NCI-H2227 (cell line): Measurements from ENCODE around the gene PYGO2.
"Not testable (repeated sequence)": the region's sequence is repeated elsewhere in the genome, so short reads cannot be mapped to it uniquely, and the experiment has no call there.

Source experiments
- DNase-seq: peaks from one replicate; lab custom pipeline; 2025; ENCODE audit not compliant: unreplicated experiment; lab: John Stamatoyannopoulos, UW

Gene PYGO2

DNA sequence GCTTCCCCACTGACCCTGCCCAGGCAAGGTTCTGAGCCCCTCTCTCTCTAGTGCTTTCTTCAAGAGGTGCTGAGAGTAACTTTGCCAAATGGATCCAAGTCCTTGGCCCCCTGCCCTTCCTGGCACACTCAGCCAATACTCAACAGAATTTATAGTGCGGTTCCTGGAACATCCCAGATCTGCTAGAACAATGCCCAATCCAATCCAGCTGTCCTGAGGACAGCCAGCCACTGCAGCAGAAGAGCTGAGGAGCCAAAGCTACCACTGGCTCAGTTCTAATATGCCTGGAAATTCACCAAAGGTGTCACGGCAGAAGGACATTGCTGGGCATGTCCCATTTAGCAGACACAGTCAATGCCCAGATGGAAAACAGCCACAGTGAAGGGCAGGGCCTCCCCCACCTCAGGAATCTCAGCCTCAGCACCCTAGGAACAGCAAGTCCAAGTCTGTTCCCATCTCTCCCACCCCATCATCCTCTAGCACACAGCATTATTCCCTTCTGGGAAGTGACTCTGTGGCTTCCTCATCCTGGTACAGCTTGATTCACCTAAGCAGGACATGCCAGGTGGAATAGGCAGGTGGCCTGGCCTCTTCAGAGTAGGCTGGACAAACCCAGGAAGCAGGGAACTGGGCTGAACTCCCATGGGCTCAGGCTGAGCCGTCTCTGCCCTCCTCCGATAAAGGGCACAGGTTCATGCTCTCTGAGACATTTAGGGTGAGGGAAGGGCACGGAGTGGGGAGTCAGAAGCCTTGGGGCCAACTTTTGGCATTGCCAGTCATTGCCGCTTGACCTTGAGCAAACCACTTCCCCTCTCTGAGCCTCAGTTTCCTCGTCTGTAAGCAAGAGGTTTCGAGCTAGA lies 49.7 kb downstream of the PYGO2 start:
- no peak for DNase-seq

DNA sequence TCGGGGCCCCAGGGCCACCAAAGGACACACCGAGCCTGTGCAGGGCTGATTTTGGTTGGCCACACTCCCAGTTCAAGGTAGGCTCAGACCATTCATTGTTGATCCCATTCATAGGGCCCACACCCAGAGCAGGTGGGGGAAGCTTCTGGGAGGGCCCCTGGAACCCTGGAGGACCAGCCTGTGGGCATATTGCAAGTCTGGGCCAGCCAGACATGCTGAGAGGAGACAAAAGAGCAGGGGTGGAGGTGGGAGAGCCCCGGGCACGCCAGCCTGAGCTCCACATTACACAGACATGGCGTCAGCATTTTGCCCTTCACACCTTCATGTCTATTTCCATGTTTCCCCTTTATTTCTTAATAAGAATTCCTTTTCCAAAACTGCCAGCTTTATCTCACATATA lies 50.7 kb downstream of the PYGO2 start:
- no peak for DNase-seq

DNA sequence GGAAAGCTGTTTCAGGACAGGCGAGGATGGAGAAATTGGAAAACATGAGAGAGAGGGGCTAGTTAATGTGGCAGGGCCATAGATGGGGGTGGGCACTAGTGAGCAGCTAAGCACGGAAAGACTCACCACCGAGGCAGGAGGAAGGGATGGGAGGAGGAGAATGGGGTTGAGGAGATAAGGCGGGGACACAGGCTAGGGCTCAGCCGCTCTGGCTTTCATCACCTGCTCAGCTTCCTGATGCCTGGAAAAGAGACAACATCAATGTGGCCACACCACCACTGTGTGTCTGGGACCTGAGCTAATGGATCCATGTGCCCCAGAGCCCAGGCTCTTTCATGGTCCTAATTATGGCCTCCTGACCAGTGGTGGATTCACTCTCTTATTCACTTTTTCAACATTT lies 52.6 kb downstream of the PYGO2 start:
- no peak for DNase-seq

DNA sequence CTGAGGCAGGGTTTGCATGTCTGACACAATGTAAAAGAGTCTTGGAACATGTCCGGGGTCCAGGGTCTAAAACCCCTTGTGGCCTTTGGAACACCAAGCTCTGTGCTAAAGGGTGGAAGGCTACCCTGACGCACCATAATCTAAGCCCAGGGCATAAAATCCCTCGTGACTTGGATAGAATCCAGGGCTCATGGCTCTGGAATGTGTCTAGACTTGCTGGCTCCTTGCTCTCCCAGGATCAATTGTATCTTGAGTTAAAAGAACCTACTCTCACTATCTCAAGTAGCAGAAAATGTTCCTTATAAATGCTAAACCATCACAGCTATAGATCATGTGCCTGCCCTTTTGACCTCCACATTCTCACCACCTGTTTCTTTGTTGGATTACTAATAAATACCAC lies 53.5 kb downstream of the PYGO2 start:
- not testable (repeated sequence) for DNase-seq
